Natural killer cell treated with Interleukin-12 subunit alpha and Interleukin-12 subunit beta and Interleukin-15 and Interleukin-18, amount 100 ng/mL, for 72 hours (primary cell): ENCODE data around the gene PARD6A. TPM values are rescaled to one million over a fixed set of nuclear protein-coding genes. Genes with fewer than 3 reads are reported as not detected.

Experiments
- ATAC-seq, 2 donors: fragments of 150-1000 bp; cut with Tn5 transposase in 1 of 2; sonication (Bioruptor Pico), chemical (Tn5 transposase) in 1 of 2; 2 replicates each; pipeline ENCODE4 v1.10.0; 2021
- DNase-seq: peaks from one replicate; pipeline ENCODE4 v3.0.0; 2022; ENCODE audit warnings: low spot score
- H3K27ac Mint-ChIP-seq, 2 donors: 1 replicate in 1 of 2; 2 replicates in 1 of 2; pipeline ENCODE4 v1.8.0; 2022; ENCODE audit warnings: mixed read lengths in 2 of 2, mild to moderate bottlenecking in 1 of 2, moderate library complexity in 1 of 2
- H3K27me3 Mint-ChIP-seq, 2 donors: 1 replicate in 1 of 2; 2 replicates in 1 of 2; pipeline ENCODE4 v1.8.0; 2022; ENCODE audit warnings: mixed read lengths in 2 of 2
- H3K36me3 Mint-ChIP-seq: one replicate; pipeline ENCODE4 v1.8.0; 2022; ENCODE audit warnings: mixed read lengths
- H3K4me1 Mint-ChIP-seq, 2 donors: 1 replicate in 1 of 2; 2 replicates in 1 of 2; pipeline ENCODE4 v1.8.0; 2022; ENCODE audit warnings: low read depth in 2 of 2, mixed read lengths in 2 of 2, mild to moderate bottlenecking in 1 of 2
- H3K4me3 Mint-ChIP-seq: one replicate; pipeline ENCODE4 v1.8.0; 2022; ENCODE audit warnings: mixed read lengths
- H3K9me3 Mint-ChIP-seq: 2 replicates; pipeline ENCODE4 v1.8.0; 2022; ENCODE audit warnings: mixed read lengths
- total RNA-seq, 2 donors: library from RNA; stranded (reverse); gene quantifications; one replicate each; pipeline ENCODE4 v1.2.3, GENCODE V29; 2022

Gene PARD6A
- total RNA-seq, 2 donors from 2014 or later = 6.3 to 8.0 TPM

GRCh38 chr16:67648764-67649407 lies 11.9 kb upstream of the PARD6A start:
- ATAC-seq = no peak
- Mint-ChIP-seq H3K9me3 (no peaks in the 10 kb centered on the region), H3K27ac (no peak overlapping the region), H3K36me3 (no peaks in the 10 kb centered on the region), H3K4me1 (peaks cover 6 to 10% of the 10 kb centered on the region in 2 donors), H3K4me3 (no peak overlapping the region), H3K27me3 (no peaks in the 10 kb centered on the region)
- no peak for DNase-seq

GRCh38 chr16:67649494-67649931 lies 11.2 kb upstream of the PARD6A start:
- DNase-seq (no peak), ATAC-seq (no peak)
- H3K36me3 Mint-ChIP-seq = no peaks in the 10 kb centered on the region
- no peak overlapping the region for H3K4me3 Mint-ChIP-seq
- H3K4me1 Mint-ChIP-seq = peaks cover 6 to 10% of the 10 kb centered on the region in 2 donors
- H3K27ac Mint-ChIP-seq = no peak overlapping the region
- H3K9me3 Mint-ChIP-seq = no peaks in the 10 kb centered on the region
- no peaks in the 10 kb centered on the region for H3K27me3 Mint-ChIP-seq

- Mint-ChIP-seq H3K4me3 (no peak overlapping the region), H3K36me3 (no peaks in the 10 kb centered on the region), H3K9me3 (no peaks in the 10 kb centered on the region), H3K27ac (no peak overlapping the region), H3K27me3 (no peaks in the 10 kb centered on the region), H3K4me1 (peaks cover 6 to 10% of the 10 kb centered on the region in 2 donors)
- no peak for ATAC-seq
- peak; percentile 6 for DNase-seq
These were observed 10.7 kb upstream of the PARD6A start for GRCh38 chr16:67650023-67650422.

- Mint-ChIP-seq H3K27me3 (no peaks in the 10 kb centered on the region), H3K4me3 (no peak overlapping the region), H3K4me1 (peaks cover 10 to 11% of the 10 kb centered on the region in 2 donors), H3K9me3 (no peaks in the 10 kb centered on the region), H3K27ac (no peak overlapping the region), H3K36me3 (no peaks in the 10 kb centered on the region)
- DNase-seq (no peak), ATAC-seq (no peak)
These were observed 9.7 kb upstream of the PARD6A start for GRCh38 chr16:67651039-67651438.

- Mint-ChIP-seq H3K9me3 (no peaks in the 10 kb centered on the region), H3K27me3 (no peaks in the 10 kb centered on the region), H3K36me3 (no peaks in the 10 kb centered on the region), H3K4me1 (peaks cover 10 to 11% of the 10 kb centered on the region in 2 donors), H3K4me3 (no peak overlapping the region), H3K27ac (peak overlapping the region in 1 of 2 donors; percentile 66)
- DNase-seq (no peak), ATAC-seq (no peak)
These were observed 8.9 kb upstream of the PARD6A start for GRCh38 chr16:67651847-67652246.

GRCh38 chr16:67652578-67653127 lies 8.1 kb upstream of the PARD6A start:
- H3K36me3 Mint-ChIP-seq = no peaks in the 10 kb centered on the region
- no peaks in the 10 kb centered on the region for H3K27me3 Mint-ChIP-seq
- DNase-seq = no peak
- H3K27ac Mint-ChIP-seq = no peak overlapping the region
- ATAC-seq = no peak
- H3K4me1 Mint-ChIP-seq = peaks cover 10 to 11% of the 10 kb centered on the region in 2 donors
- no peak overlapping the region for H3K4me3 Mint-ChIP-seq
- no peaks in the 10 kb centered on the region for H3K9me3 Mint-ChIP-seq

- Mint-ChIP-seq H3K27ac (no peak overlapping the region), H3K9me3 (no peaks in the 10 kb centered on the region), H3K4me3 (no peak overlapping the region), H3K27me3 (no peaks in the 10 kb centered on the region), H3K36me3 (no peaks in the 10 kb centered on the region), H3K4me1 (peaks cover 11 to 13% of the 10 kb centered on the region in 2 donors)
- ATAC-seq (no peak), DNase-seq (no peak)
These were observed 7.5 kb upstream of the PARD6A start for GRCh38 chr16:67653128-67653788.

GRCh38 chr16:67653789-67654402 lies 6.9 kb upstream of the PARD6A start:
- DNase-seq (no peak), ATAC-seq (no peak)
- H3K27ac Mint-ChIP-seq = no peak overlapping the region
- H3K9me3 Mint-ChIP-seq = no peaks in the 10 kb centered on the region
- peaks cover 11 to 15% of the 10 kb centered on the region in 2 donors for H3K4me1 Mint-ChIP-seq
- H3K36me3 Mint-ChIP-seq = no peaks in the 10 kb centered on the region
- no peak overlapping the region for H3K4me3 Mint-ChIP-seq
- H3K27me3 Mint-ChIP-seq = no peaks in the 10 kb centered on the region

GRCh38 chr16:67654403-67654911 lies 6.3 kb upstream of the PARD6A start:
- no peak overlapping the region for H3K4me3 Mint-ChIP-seq
- no peak overlapping the region for H3K27ac Mint-ChIP-seq
- no peaks in the 10 kb centered on the region for H3K9me3 Mint-ChIP-seq
- ATAC-seq = no peak
- peaks cover 11 to 18% of the 10 kb centered on the region in 2 donors for H3K4me1 Mint-ChIP-seq
- DNase-seq = no peak
- no peaks in the 10 kb centered on the region for H3K36me3 Mint-ChIP-seq
- no peaks in the 10 kb centered on the region for H3K27me3 Mint-ChIP-seq

GRCh38 chr16:67655363-67655762 lies 5.4 kb upstream of the PARD6A start:
- no peaks in the 10 kb centered on the region for H3K9me3 Mint-ChIP-seq
- no peak for ATAC-seq
- H3K4me3 Mint-ChIP-seq = peak overlapping the region; percentile 1
- H3K27ac Mint-ChIP-seq = peak overlapping the region in 1 of 2 donors; percentile 13
- H3K36me3 Mint-ChIP-seq = no peaks in the 10 kb centered on the region
- H3K4me1 Mint-ChIP-seq = peaks cover 8 to 20% of the 10 kb centered on the region in 2 donors
- H3K27me3 Mint-ChIP-seq = no peaks in the 10 kb centered on the region
- no peak for DNase-seq

- Mint-ChIP-seq H3K9me3 (no peaks in the 10 kb centered on the region), H3K27ac (no peak overlapping the region), H3K36me3 (no peaks in the 10 kb centered on the region), H3K4me1 (peaks cover 8 to 21% of the 10 kb centered on the region in 2 donors), H3K27me3 (no peaks in the 10 kb centered on the region), H3K4me3 (no peak overlapping the region)
- DNase-seq (no peak), ATAC-seq (no peak)
These were observed 4.3 kb upstream of the PARD6A start for GRCh38 chr16:67656344-67657016.

GRCh38 chr16:67657017-67657608 lies 3.6 kb upstream of the PARD6A start:
- Mint-ChIP-seq H3K36me3 (no peaks in the 10 kb centered on the region), H3K4me1 (peaks cover 8 to 19% of the 10 kb centered on the region in 2 donors), H3K9me3 (no peaks in the 10 kb centered on the region), H3K4me3 (no peak overlapping the region), H3K27me3 (no peaks in the 10 kb centered on the region), H3K27ac (no peak overlapping the region)
- no peak for ATAC-seq
- DNase-seq = no peak
